Adrenal gland (tissue), 5 donors: ENCODE data around the gene HADHB.

ENCODE experiments used
- CTCF ChIP-seq, 6 experiments: fragments of 450-650 bp in 4 of 6; fragments of 200-600 bp in 2 of 6; sonication (generic) in 1 of 6; IDR thresholded peaks; 1 replicate in 5 of 6; 2 replicates in 1 of 6; pipeline versions ENCODE4 v1.5.1 to v1.8.0; 2016 to 2021; ENCODE audit warnings: antibody characterized with exemption in 6 of 6, mild to moderate bottlenecking in 2 of 6, moderate library complexity in 1 of 6
- POLR2A ChIP-seq, 2 donors: fragments of 450-650 bp; IDR thresholded peaks; one replicate each; pipeline ENCODE4 v1.6.1; 2017; ENCODE audit warnings: antibody characterized with exemption in 2 of 2, mild to moderate bottlenecking in 2 of 2, moderate library complexity in 1 of 2
- donor health status: DM: no; HTN: no; CAD: no.

GRCh38 chr2:26309921-26310320 is 65.2 kb downstream of the HADHB start:
- no peak for TF ChIP-seq CTCF (IDR thresholded peaks at IDR 0.05)
- no peak for TF ChIP-seq POLR2A (IDR thresholded peaks at IDR 0.05)
